HUES6 (cell line): ENCODE data around the gene COA8.
A peak's percentile ranks its signal among the peaks of the same experiment; 100 is the strongest.

Experiments
- H3K27ac ChIP-seq: 2 replicates; pipeline ENCODE4 v1.7.0; 2013; ENCODE audit warnings: low read depth, mild to moderate bottlenecking, low read length, inconsistent platforms
- H3K27me3 ChIP-seq: 2 replicates; pipeline ENCODE4 v1.6.1; 2013; ENCODE audit warnings: low read length; ENCODE audit not compliant: control insufficient read depth, insufficient read depth
- H3K36me3 ChIP-seq: 2 replicates; pipeline ENCODE4 v1.6.1; 2013; ENCODE audit warnings: low read length; ENCODE audit not compliant: control insufficient read depth, insufficient read depth
- H3K4me1 ChIP-seq: 2 replicates; pipeline ENCODE4 v1.6.1; 2013; ENCODE audit warnings: low read length; ENCODE audit not compliant: control insufficient read depth, insufficient read depth
- H3K4me3 ChIP-seq: 2 replicates; pipeline ENCODE4 v1.5.1; 2013; ENCODE audit warnings: low read depth, low read length
- H3K9ac ChIP-seq: one replicate; pipeline ENCODE4 v1.6.1; 2013; ENCODE audit warnings: mild to moderate bottlenecking, low read length
- H3K9me3 ChIP-seq: 2 replicates; pipeline ENCODE4 v1.6.1; 2013; ENCODE audit warnings: low read depth, low read length; ENCODE audit not compliant: control insufficient read depth, insufficient read depth

The COA8 gene

DNA sequence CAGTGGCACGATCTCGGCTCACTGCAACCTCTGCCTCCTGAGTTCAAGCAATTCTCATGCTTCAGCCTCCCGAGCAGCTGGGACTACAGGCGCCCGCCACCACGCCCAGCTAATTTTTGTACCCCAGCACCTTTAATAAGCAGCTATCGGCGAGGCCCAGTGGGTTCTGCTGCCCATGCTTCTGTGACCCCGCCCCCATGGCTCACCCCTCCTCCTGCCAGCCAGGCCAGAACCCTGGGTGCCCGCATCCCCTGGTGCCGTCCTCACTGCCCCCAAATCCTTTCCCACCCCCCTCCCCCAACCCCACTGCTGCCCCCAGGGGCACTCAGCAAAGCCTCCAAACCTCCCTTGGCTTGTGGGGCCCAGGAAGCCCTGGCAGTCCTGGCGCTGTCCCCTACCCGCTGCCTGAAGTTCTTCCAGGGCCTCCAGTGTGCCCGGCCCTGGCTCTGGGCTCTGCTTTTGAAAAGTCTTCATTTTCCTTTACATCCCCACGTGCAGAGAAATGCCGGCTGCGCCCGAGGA, 14.8 kb upstream of the COA8 start:
- Histone ChIP-seq H3K9me3 (no peaks in the 10 kb centered on the region), H3K27ac (no peak overlapping the region), H3K4me1 (peaks cover 16% of the 10 kb centered on the region), H3K4me3 (no peak overlapping the region), H3K9ac (no peak overlapping the region), H3K36me3 (no peaks in the 10 kb centered on the region), H3K27me3 (no peaks in the 10 kb centered on the region)

GRCh38 chr14:103548463-103549351, 14.1 kb upstream of the COA8 start:
- no peaks in the 10 kb centered on the region for H3K9me3 ChIP-seq
- peaks cover 9% of the 10 kb centered on the region for H3K4me1 ChIP-seq
- H3K4me3 ChIP-seq = no peak overlapping the region
- no peaks in the 10 kb centered on the region for H3K27me3 ChIP-seq
- no peaks in the 10 kb centered on the region for H3K36me3 ChIP-seq
- no peak overlapping the region for H3K9ac ChIP-seq
- no peak overlapping the region for H3K27ac ChIP-seq

DNA sequence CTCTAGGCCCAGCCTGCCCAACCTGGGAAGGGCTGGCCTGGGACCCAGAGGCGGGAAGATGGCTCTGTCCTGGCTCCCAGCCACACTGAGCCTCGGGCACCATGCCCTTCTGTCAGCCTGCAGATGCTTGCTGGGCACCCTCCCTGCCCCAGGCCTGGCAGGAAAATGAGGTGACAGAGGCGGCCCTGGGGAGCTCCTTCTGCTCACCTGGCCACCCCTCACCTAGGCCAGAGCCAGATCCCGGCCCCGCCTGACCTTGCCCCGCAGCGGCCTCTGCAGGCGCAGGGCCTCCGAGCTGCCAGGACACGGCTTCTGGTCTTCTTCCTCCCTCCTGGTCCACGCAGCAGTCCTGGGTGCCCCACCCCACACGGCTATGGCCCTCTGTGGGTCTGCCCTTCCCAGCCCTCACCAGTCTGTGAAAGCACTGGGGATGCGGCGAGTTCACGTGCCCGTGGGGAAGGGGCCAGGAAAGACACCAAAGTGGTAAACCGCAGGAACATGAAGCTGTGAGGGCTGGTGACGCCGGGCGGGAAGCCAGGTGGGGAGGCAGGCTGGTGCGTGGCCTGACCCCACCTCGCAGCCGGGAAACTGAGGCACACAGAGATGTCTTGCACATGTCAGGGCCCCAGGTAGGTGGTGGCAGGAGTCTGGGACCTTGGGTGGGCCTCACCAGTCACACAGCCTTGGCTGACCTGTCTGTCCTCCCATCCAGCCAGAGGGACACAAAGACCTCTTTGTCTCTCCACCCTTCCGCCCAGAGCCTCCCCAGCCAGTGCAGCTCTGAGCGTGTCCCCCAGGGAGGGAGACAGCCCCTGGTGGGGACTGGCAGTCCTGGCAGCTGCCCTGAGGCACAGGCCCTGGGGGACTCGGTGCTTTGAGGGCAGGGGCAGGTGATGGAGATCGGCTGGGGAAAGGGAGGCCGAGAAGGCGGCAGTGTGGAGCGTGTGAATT, 13.1 kb upstream of the COA8 start:
- Histone ChIP-seq H3K9ac (no peak overlapping the region), H3K36me3 (no peaks in the 10 kb centered on the region), H3K4me3 (no peak overlapping the region), H3K4me1 (peaks cover 2% of the 10 kb centered on the region; the same call in 1 of the 2 replicates), H3K27me3 (no peaks in the 10 kb centered on the region), H3K27ac (no peak overlapping the region), H3K9me3 (no peaks in the 10 kb centered on the region)

DNA sequence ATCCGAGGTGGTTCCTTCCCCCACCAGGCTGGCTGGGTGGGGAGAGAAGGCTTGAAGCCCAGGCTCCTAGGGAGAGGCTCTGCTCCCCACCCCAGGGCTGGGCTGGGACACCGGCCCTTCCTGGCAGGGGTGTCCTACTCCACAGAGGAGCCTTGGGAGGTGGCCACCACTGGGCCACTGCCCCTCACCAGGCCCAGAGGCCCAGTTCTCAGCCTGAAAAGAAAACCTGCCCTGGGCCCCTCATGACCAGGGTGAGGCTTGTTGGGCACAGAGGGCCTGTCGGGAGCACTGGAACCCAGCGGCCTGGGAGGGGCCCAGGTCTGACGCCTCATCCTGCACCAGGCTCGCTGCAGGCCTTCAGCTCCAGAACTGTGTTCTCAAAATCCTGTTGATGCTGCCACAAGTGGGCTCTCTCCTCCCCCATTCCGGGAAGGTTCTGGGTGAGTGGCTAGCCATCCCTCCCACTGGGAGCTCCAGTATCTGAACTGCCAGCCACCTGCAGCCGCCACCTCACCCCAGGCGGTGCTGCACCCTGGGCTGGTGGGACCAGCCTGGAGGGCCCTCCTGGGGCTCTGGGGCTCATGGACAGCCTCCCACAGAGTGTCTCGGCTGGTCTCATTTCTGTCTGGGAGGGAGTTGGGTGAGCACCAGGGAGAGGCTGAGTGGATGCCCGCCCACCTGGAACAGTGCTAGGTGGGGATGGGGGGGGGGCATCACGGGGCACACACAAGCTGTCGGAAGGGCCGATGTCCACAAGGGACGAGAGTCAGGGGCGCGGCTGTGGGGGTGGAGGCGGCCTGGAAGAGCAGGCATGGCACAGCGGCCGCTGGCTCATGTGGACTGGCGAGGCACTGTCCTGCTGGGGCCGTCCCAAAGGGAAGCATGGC, 12.1 kb upstream of the COA8 start:
- Histone ChIP-seq H3K9ac (no peak overlapping the region), H3K4me3 (no peak overlapping the region), H3K27ac (0 out of 2 replicates have a peak overlapping the region, but pooled peaks have one; percentile 8), H3K36me3 (no peaks in the 10 kb centered on the region), H3K4me1 (no peaks in the 10 kb centered on the region; the same call in 1 of the 2 replicates), H3K27me3 (no peaks in the 10 kb centered on the region), H3K9me3 (no peaks in the 10 kb centered on the region)

GRCh38 chr14:103551338-103551762, 11.4 kb upstream of the COA8 start:
- Histone ChIP-seq H3K9ac (no peak overlapping the region), H3K27ac (no peak overlapping the region), H3K27me3 (no peaks in the 10 kb centered on the region), H3K9me3 (no peaks in the 10 kb centered on the region), H3K36me3 (no peaks in the 10 kb centered on the region), H3K4me1 (no peaks in the 10 kb centered on the region; the same call in 1 of the 2 replicates), H3K4me3 (no peak overlapping the region)

DNA sequence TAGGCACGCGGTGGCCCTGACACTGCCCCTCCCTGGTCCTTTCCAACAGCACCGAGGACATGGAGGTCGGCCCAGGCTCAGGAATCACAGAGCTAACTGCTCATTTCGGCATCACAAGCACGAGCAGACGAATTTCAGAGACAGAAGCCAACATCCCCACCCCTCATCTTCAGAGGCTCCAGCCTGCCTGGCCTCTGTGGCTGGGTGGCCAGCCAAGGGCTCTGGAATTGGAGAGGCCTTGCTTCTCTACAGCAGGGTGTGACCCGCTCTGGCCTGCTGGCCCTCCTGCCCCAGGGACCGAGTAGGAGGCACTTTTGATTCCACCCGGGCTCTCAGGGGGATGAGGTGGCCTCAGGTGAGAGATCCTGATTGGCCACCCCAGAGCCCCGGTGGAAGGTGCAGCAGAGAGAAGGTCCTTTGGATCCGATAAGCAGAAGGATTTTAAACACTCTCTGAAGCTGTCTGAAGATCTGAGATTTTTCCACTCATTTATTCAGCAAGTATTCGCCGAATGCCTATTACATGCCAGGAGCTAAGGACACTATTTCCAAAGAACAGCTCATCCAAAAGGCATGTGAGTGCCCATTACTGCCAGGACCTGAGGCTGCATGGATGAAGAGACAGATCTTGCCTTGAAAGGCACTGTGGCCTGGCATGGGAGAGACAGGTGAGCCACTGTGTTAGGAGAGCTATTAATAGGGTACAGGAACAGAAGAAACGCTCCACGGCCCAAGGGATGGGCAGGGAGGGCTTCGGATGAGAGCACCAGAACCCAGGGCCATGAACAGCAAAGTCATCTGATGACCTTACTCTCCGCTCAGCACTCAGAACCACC, 10.5 kb upstream of the COA8 start:
- H3K4me3 ChIP-seq = no peak overlapping the region
- H3K4me1 ChIP-seq = no peaks in the 10 kb centered on the region; the same call in 1 of the 2 replicates
- H3K36me3 ChIP-seq = no peaks in the 10 kb centered on the region
- no peaks in the 10 kb centered on the region for H3K9me3 ChIP-seq
- no peak overlapping the region for H3K9ac ChIP-seq
- H3K27ac ChIP-seq = no peak overlapping the region
- H3K27me3 ChIP-seq = no peaks in the 10 kb centered on the region

- no peak overlapping the region for H3K4me3 ChIP-seq
- H3K4me1 ChIP-seq = no peaks in the 10 kb centered on the region; the same call in 1 of the 2 replicates
- H3K9me3 ChIP-seq = no peaks in the 10 kb centered on the region
- H3K36me3 ChIP-seq = no peaks in the 10 kb centered on the region; the same call in 1 of the 2 replicates
- no peaks in the 10 kb centered on the region for H3K27me3 ChIP-seq
- H3K27ac ChIP-seq = no peak overlapping the region
- no peak overlapping the region for H3K9ac ChIP-seq
Measured at GRCh38 chr14:103552846-103553210, 9.9 kb upstream of the COA8 start.

- no peaks in the 10 kb centered on the region for H3K9me3 ChIP-seq
- peaks cover 1% of the 10 kb centered on the region; the same call in 1 of the 2 replicates for H3K4me1 ChIP-seq
- H3K27ac ChIP-seq = no peak overlapping the region
- no peak overlapping the region for H3K9ac ChIP-seq
- H3K4me3 ChIP-seq = no peak overlapping the region
- peaks cover 29% of the 10 kb centered on the region for H3K36me3 ChIP-seq
- H3K27me3 ChIP-seq = no peaks in the 10 kb centered on the region
Measured at GRCh38 chr14:103555559-103556337, 7.0 kb upstream of the COA8 start.

GRCh38 chr14:103556946-103557758, 5.6 kb upstream of the COA8 start:
- peaks cover 30% of the 10 kb centered on the region for H3K36me3 ChIP-seq
- no peak overlapping the region for H3K4me3 ChIP-seq
- H3K9me3 ChIP-seq = no peaks in the 10 kb centered on the region
- no peaks in the 10 kb centered on the region for H3K27me3 ChIP-seq
- H3K4me1 ChIP-seq = peaks cover 7% of the 10 kb centered on the region; the same call in 1 of the 2 replicates
- no peak overlapping the region for H3K27ac ChIP-seq
- H3K9ac ChIP-seq = no peak overlapping the region
